IMR-90 (cell line): ENCODE measurements around the gene CEP63. TPM values are rescaled to one million over a fixed set of nuclear protein-coding genes. Genes with fewer than 3 reads are reported as not detected.

Experiments
- ATAC-seq: fragments of 200-7000 bp; cut with Tn5 transposase; 2 replicates; pipeline ENCODE4 v1.9.1; 2020; ENCODE audit warnings: low read depth, mild to moderate bottlenecking, moderate library complexity
- BruUV-seq: library from RNA; stranded (reverse); fragments of 400-500 nt; replicated peaks from 2 replicates; lab custom pipeline; 2021; lab: Mats Ljungman, UMichigan
- CTCF ChIA-PET: fragments of 300-600 bp; formaldehyde crosslinking; extraction: SDS; loops from one replicate; lab custom pipeline; 2021; ENCODE audit warnings: antibody characterized with exemption; lab: Yijun Ruan, JAX
- POLR2A ChIA-PET: fragments of 300-600 bp; sonication (Branson Sonifier 250); formaldehyde crosslinking; loops from one replicate; lab custom pipeline; 2022; ENCODE audit warnings: antibody characterized with exemption; ENCODE audit not compliant: unreplicated experiment; lab: Charles Lee
- DNase-seq: peaks from one replicate; pipeline ENCODE4 v3.0.0; 2013
- H2AFZ ChIP-seq: replicated peaks from 2 replicates; pipeline ENCODE3; 2013; ENCODE audit warnings: low read length, mild to moderate bottlenecking; ENCODE audit not compliant: poor library complexity
- H2AK5ac ChIP-seq: 2 replicates; pipeline ENCODE4 v1.6.1; 2013; ENCODE audit warnings: low read depth, low read length, inconsistent platforms
- H2AK9ac ChIP-seq: replicated peaks from 2 replicates; pipeline ENCODE3; 2013; ENCODE audit warnings: mild to moderate bottlenecking, low read depth, low read length, moderate library complexity; ENCODE audit not compliant: poor library complexity
- H2BK120ac ChIP-seq: 2 replicates; pipeline ENCODE4 v1.6.1; 2013; ENCODE audit warnings: low read depth, low read length, inconsistent platforms
- H2BK15ac ChIP-seq: 3 replicates; pipeline ENCODE4 v1.6.1; 2013; ENCODE audit warnings: low read depth, low read length, inconsistent platforms
- H2BK20ac ChIP-seq: 2 replicates; pipeline ENCODE4 v1.6.1; 2013; ENCODE audit warnings: low read depth, mild to moderate bottlenecking, inconsistent platforms, low read length, moderate library complexity
- H2BK5ac ChIP-seq: 2 replicates; pipeline ENCODE4 v1.6.1; 2013; ENCODE audit warnings: mild to moderate bottlenecking, low read depth, low read length, inconsistent platforms; ENCODE audit not compliant: poor library complexity, severe bottlenecking
- H3K14ac ChIP-seq: replicated peaks from 2 replicates; pipeline ENCODE4 v1.6.1; 2013; ENCODE audit warnings: low read depth, low read length, inconsistent platforms
- H3K18ac ChIP-seq: 2 replicates; pipeline ENCODE4 v1.6.1; 2013; ENCODE audit warnings: low read depth, low read length, control low read depth
- H3K23ac ChIP-seq: 2 replicates; pipeline ENCODE4 v1.6.1; 2013; ENCODE audit warnings: low read depth, low read length, inconsistent platforms
- H3K27ac ChIP-seq: 2 replicates; pipeline ENCODE4 v1.5.1; 2013; ENCODE audit warnings: mild to moderate bottlenecking, control low read depth, low read length; ENCODE audit not compliant: insufficient read depth
- H3K27me3 ChIP-seq: 2 replicates; pipeline ENCODE4 v1.6.1; 2013; ENCODE audit warnings: low read length; ENCODE audit not compliant: control insufficient read depth, insufficient read depth
- H3K36me3 ChIP-seq: 2 replicates; pipeline ENCODE4 v1.6.1; 2013; ENCODE audit warnings: low read length, mixed read lengths; ENCODE audit not compliant: control insufficient read depth, insufficient read depth
- H3K4ac ChIP-seq: 2 replicates; pipeline ENCODE4 v1.6.1; 2013; ENCODE audit warnings: low read depth, low read length, inconsistent platforms
- H3K4me1 ChIP-seq: 2 replicates; pipeline ENCODE4 v1.6.1; 2013; ENCODE audit warnings: low read length, mixed read lengths; ENCODE audit not compliant: control insufficient read depth, insufficient read depth
- H3K4me2 ChIP-seq: 2 replicates; pipeline ENCODE4 v1.6.1; 2013; ENCODE audit warnings: low read depth, mild to moderate bottlenecking, control low read depth, low read length, moderate library complexity
- H3K4me3 ChIP-seq: 2 replicates; pipeline ENCODE4 v1.5.1; 2013; ENCODE audit warnings: low read depth, mild to moderate bottlenecking, control low read depth, low read length, moderate library complexity; ENCODE audit not compliant: insufficient read depth
- H3K56ac ChIP-seq: 2 replicates; pipeline ENCODE4 v1.6.1; 2013; ENCODE audit warnings: low read length, inconsistent platforms; ENCODE audit not compliant: insufficient read depth; ENCODE audit errors: extremely low read depth
- H3K79me1 ChIP-seq, 2 experiments: 2 replicates each; pipeline ENCODE4 v1.6.1; 2013; ENCODE audit warnings: low read length in 2 of 2, inconsistent platforms in 1 of 2, low read depth in 1 of 2
- H3K9ac ChIP-seq: 2 replicates; pipeline ENCODE4 v1.6.1; 2013; ENCODE audit warnings: low read depth, low read length, control low read depth
- H3K9me1 ChIP-seq: 2 replicates; pipeline ENCODE4 v1.6.1; 2013; ENCODE audit warnings: low read length, inconsistent platforms; ENCODE audit not compliant: insufficient read depth
- H3K9me3 ChIP-seq: 2 replicates; pipeline ENCODE4 v1.6.1; 2013; ENCODE audit warnings: low read length; ENCODE audit not compliant: control insufficient read depth, insufficient read depth
- H4K20me1 ChIP-seq: 2 replicates; pipeline ENCODE4 v1.6.1; 2013; ENCODE audit warnings: low read length, inconsistent platforms; ENCODE audit not compliant: insufficient read depth
- H4K5ac ChIP-seq: 2 replicates; pipeline ENCODE4 v1.6.1; 2013; ENCODE audit warnings: mild to moderate bottlenecking, low read depth, low read length, control low read depth
- H4K8ac ChIP-seq, 2 experiments: 2 replicates each; pipeline ENCODE4 v1.6.1; 2013; ENCODE audit warnings: low read depth in 2 of 2, low read length in 2 of 2, control low read depth in 1 of 2, inconsistent platforms in 1 of 2
- H4K91ac ChIP-seq: 2 replicates; pipeline ENCODE4 v1.6.1; 2013; ENCODE audit warnings: low read depth, low read length, inconsistent platforms; ENCODE audit not compliant: insufficient read depth
- POLR2A ChIP-seq: IDR thresholded peaks from 2 replicates; pipeline ENCODE4 v1.6.1; 2012; ENCODE audit warnings: mild to moderate bottlenecking, low read depth, low read length
- RAD21 ChIP-seq: IDR thresholded peaks from 2 replicates; pipeline ENCODE4 v1.6.1; 2012; ENCODE audit warnings: low read length, improper control_type of control experiment
- WGBS, 2 experiments: methylation state at CpG; one replicate each; pipeline versions ENCODE4 v1.1.5 to v1.1.7; 2013; ENCODE audit warnings: missing lambda C conversion rate in 2 of 2; ENCODE audit not compliant: insufficient read length in 1 of 2; ENCODE audit errors: extremely low coverage in 2 of 2; 5-methylcytosine and 5-hydroxymethylcytosine counted together
- dilution Hi-C: fragments of 300-500 bp; cut with HindIII; formaldehyde crosslinking; loops from one replicate; pipeline ENCODE4 v1.14.3; 2018; ENCODE audit warnings: low sequenced_read_pairs; ENCODE audit not compliant: unreplicated experiment
- in situ Hi-C: fragments of 300-500 bp; cut with MboI; formaldehyde crosslinking; loops from 3 replicates; pipeline ENCODE4 v1.14.3; 2019; ENCODE audit warnings: low sequenced_read_pairs, inconsistent platforms, mixed read lengths
- intact Hi-C: fragments of 100-400 bp; cut with micrococcal nuclease; formaldehyde crosslinking; loops from 2 replicates; pipeline ENCODE4 v1.10.0; 2022
- polyA plus RNA-seq, 3 experiments: library from polyadenylated mRNA; depleted of rRNA; stranded (reverse); fragments of >200 nt; gene quantifications; 2 replicates each; pipeline ENCODE4 v1.2.3, GENCODE V29; 2012; ENCODE audit warnings: low replicate concordance in 1 of 3
- total RNA-seq: library from RNA; depleted of rRNA; stranded (reverse); fragments of >200 nt; gene quantifications from 2 replicates; pipeline ENCODE4 v1.2.3, GENCODE V29; 2012

CEP63 gene
- total and polyA plus RNA-seq, 2 of the 4 experiments (the other 2 are of a cell fraction) = 6.5 to 9.1 TPM

DNA sequence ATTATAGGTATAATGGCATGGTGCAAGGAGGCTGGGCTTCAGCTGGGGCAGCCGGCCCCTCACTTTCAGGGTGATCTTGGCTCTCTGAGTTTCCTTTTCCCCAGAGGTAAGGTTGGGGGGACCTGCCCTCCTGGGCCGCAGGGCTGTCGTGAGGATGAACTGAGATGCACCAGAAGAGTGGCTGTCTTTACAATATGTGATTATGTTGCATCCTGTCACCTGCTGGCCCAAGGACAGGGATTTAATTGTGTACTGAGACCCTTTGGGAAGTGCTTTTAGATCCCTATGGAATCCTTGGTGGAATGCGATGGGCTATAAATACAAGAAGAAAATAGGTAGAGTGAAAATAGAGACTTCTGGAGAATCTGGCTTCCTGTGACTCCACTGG lies 22.2 kb upstream of the CEP63 start:
- H2BK5ac ChIP-seq = peak overlapping the region; percentile 95
- peak overlapping the region; percentile 92 for H3K23ac ChIP-seq
- H2BK20ac ChIP-seq = peak overlapping the region; percentile 96
- H2BK15ac ChIP-seq = peak overlapping the region; percentile 79
- peak overlapping the region; percentile 96 for H2BK120ac ChIP-seq
- no peaks in the 10 kb centered on the region for H3K27me3 ChIP-seq
- ChIA-PET CTCF (interaction anchor here (1.2 kb wide), 1 partner anchor 11 kb away, joined by 4 read pairs; no protein-coding TSS in a partner anchor), POLR2A (no interaction called here)
- H2AK9ac ChIP-seq = peak overlapping the region; percentile 94
- WGBS, 2 experiments = no CpG with 5 or more reads among the region's 4 CpGs
- peak overlapping the region; percentile 98 for H3K4ac ChIP-seq
- peak overlapping the region; percentile 73 for H4K5ac ChIP-seq
- peak overlapping the region; percentile 91 for H3K56ac ChIP-seq
- H3K79me1 ChIP-seq = peaks cover 2 to 36% of the 10 kb centered on the region in 2 experiments; a peak in 3 of 4 replicates
- no TSS peak for BruUV-seq
- no peaks in the 10 kb centered on the region for H3K36me3 ChIP-seq
- dilution Hi-C loops (no loop called here), intact Hi-C loops (loop anchor here (1.0 kb wide), 2 partner anchors 36 to 89 kb away; partner anchors contain the start of gene AMOTL2), in situ Hi-C loops (loop anchor here (5.0 kb wide), 1 partner anchor 36 kb away; no protein-coding TSS in a partner anchor)
- peak overlapping the region; percentile 23 for H3K14ac ChIP-seq
- peaks cover 39% of the 10 kb centered on the region for H3K4me1 ChIP-seq
- peak overlapping the region; percentile 84 for H3K18ac ChIP-seq
- H2AK5ac ChIP-seq = peak overlapping the region; percentile 96
- no peak for ATAC-seq
- H3K4me3 ChIP-seq = no peak overlapping the region
- H3K9ac ChIP-seq = peak overlapping the region; percentile 58
- H3K9me1 ChIP-seq = peaks cover 34% of the 10 kb centered on the region
- H3K4me2 ChIP-seq = peak overlapping the region; percentile 13
- H3K27ac ChIP-seq = peak overlapping the region; percentile 66
- TF ChIP-seq POLR2A = peak; percentile 41
- no peak for TF ChIP-seq RAD21
- no peaks in the 10 kb centered on the region for H4K20me1 ChIP-seq
- peak overlapping the region; percentile 82 to 89 for H4K8ac ChIP-seq
- peak overlapping the region; percentile 73 for H2AFZ ChIP-seq
- H3K9me3 ChIP-seq = no peaks in the 10 kb centered on the region
- no peak for DNase-seq
- peak overlapping the region; percentile 91 for H4K91ac ChIP-seq
